B cell (primary cell): ENCODE data around the gene GTF2IRD1. TPM values are rescaled to one million over a fixed set of nuclear protein-coding genes. Genes with fewer than 3 reads are reported as not detected.

Source experiments
- ATAC-seq: fragments of 200-7000 bp; cut with Tn5 transposase; one replicate; pipeline ENCODE4 v1.10.0; 2021; ENCODE audit warnings: low read depth, mild to moderate bottlenecking, moderate number of reproducible peaks, moderate library complexity
- CTCF ChIA-PET: fragments of 350-600 bp; sonication (Branson Sonifier 250); formaldehyde crosslinking; loops from one replicate; lab custom pipeline; 2021; ENCODE audit warnings: antibody characterized with exemption, inconsistent platforms; lab: Charles Lee
- POLR2A ChIA-PET: fragments of 350-600 bp; sonication (Branson Sonifier 250); formaldehyde crosslinking; loops from one replicate; lab custom pipeline; 2021; ENCODE audit warnings: antibody characterized with exemption; lab: Charles Lee
- DNase-seq: peaks from one replicate; pipeline ENCODE4 v3.0.0; 2013
- H2AFZ ChIP-seq: 2 replicates; pipeline ENCODE4 v1.6.1; 2012; ENCODE audit warnings: mild to moderate bottlenecking, low read depth, low read length; ENCODE audit not compliant: insufficient read depth, poor library complexity, severe bottlenecking
- H3K27ac ChIP-seq, 2 donors: 1 replicate in 1 of 2; 2 replicates in 1 of 2; pipeline ENCODE4 v1.5.1; 2012 to 2013; ENCODE audit warnings: low read length in 2 of 2, mild to moderate bottlenecking in 2 of 2, moderate library complexity in 1 of 2
- H3K27me3 ChIP-seq, 4 experiments: fragments of 200-600 bp in 1 of 4; sonication (generic) in 1 of 4; replicated peaks in 1 of 4; 1 replicate in 2 of 4; 2 replicates in 2 of 4; pipeline versions ENCODE4 v1.6.1 to v1.7.0; 2013 to 2016; ENCODE audit warnings: low read length in 3 of 4, mild to moderate bottlenecking in 2 of 4, mixed read lengths in 1 of 4, moderate library complexity in 1 of 4; ENCODE audit not compliant: insufficient read depth in 4 of 4, control insufficient read depth in 3 of 4; ENCODE audit errors: control extremely low read depth in 1 of 4
- H3K36me3 ChIP-seq, 2 experiments: replicated peaks in 1 of 2; 1 replicate in 1 of 2; 2 replicates in 1 of 2; pipeline versions ENCODE4 v1.6.1 to v1.7.1; 2013; ENCODE audit warnings: low read length in 1 of 2; ENCODE audit not compliant: insufficient read depth in 2 of 2, control insufficient read depth in 1 of 2; ENCODE audit errors: control extremely low read depth in 1 of 2, extremely low read depth in 1 of 2
- H3K4me1 ChIP-seq, 2 donors: fragments of 200-600 bp in 1 of 2; sonication (generic) in 1 of 2; 1 replicate in 1 of 2; 2 replicates in 1 of 2; pipeline versions ENCODE4 v1.5.1 to v1.6.1; 2013 to 2017; ENCODE audit warnings: low read length in 2 of 2; ENCODE audit not compliant: control insufficient read depth in 2 of 2, insufficient read depth in 2 of 2
- H3K4me2 ChIP-seq: replicated peaks from 2 replicates; pipeline ENCODE3; 2012; ENCODE audit warnings: mild to moderate bottlenecking, low read depth, low read length; ENCODE audit not compliant: poor library complexity, severe bottlenecking
- H3K4me3 ChIP-seq, 5 experiments: fragments of 200-600 bp in 1 of 5; sonication (generic) in 1 of 5; 1 replicate in 3 of 5; 2 replicates in 2 of 5; pipeline versions ENCODE4 v1.5.1 to v1.7.0; 2011 to 2016; ENCODE audit warnings: low read length in 4 of 5, mild to moderate bottlenecking in 4 of 5, low read depth in 2 of 5, control low read depth in 1 of 5, moderate library complexity in 1 of 5; ENCODE audit not compliant: insufficient read depth in 1 of 5; ENCODE audit errors: control extremely low read depth in 1 of 5, extremely low read depth in 1 of 5
- H3K79me2 ChIP-seq: fragments of 200-600 bp; sonication (generic); one replicate; pipeline ENCODE4 v1.6.0; 2016; ENCODE audit warnings: low read length; ENCODE audit not compliant: control insufficient read depth, insufficient read depth
- H3K9ac ChIP-seq: fragments of 200-600 bp; sonication (generic); 2 replicates; pipeline ENCODE4 v1.6.1; 2017; ENCODE audit warnings: mild to moderate bottlenecking, low read length, moderate library complexity
- H3K9me3 ChIP-seq, 3 donors: one replicate each; pipeline versions ENCODE4 v1.6.1 to v1.7.1; 2013; ENCODE audit warnings: low read length in 2 of 3; ENCODE audit not compliant: control insufficient read depth in 2 of 3, insufficient read depth in 1 of 3; ENCODE audit errors: control extremely low read depth in 1 of 3
- H4K20me1 ChIP-seq: 2 replicates; pipeline ENCODE4 v1.6.0; 2012; ENCODE audit warnings: mild to moderate bottlenecking, low read length; ENCODE audit not compliant: insufficient read depth, control insufficient read depth, poor library complexity, severe bottlenecking
- H3K27ac Mint-ChIP-seq: one replicate; pipeline ENCODE4 v1.8.0; 2021; ENCODE audit warnings: mixed read lengths
- H3K27me3 Mint-ChIP-seq: one replicate; pipeline ENCODE4 v1.8.0; 2021; ENCODE audit warnings: mixed read lengths
- H3K4me1 Mint-ChIP-seq: one replicate; pipeline ENCODE4 v1.8.0; 2021; ENCODE audit warnings: mixed read lengths
- H3K4me3 Mint-ChIP-seq: one replicate; pipeline ENCODE4 v1.8.0; 2021; ENCODE audit warnings: mixed read lengths
- H3K9me3 Mint-ChIP-seq: one replicate; pipeline ENCODE4 v1.8.0; 2022; ENCODE audit warnings: mixed read lengths; ENCODE audit not compliant: insufficient read depth
- EZH2 ChIP-seq: IDR thresholded peaks from 2 replicates; pipeline ENCODE4 v1.6.1; 2012; ENCODE audit warnings: borderline replicate concordance, low read depth, mild to moderate bottlenecking, moderate library complexity, low read length; ENCODE audit not compliant: insufficient read depth, poor library complexity, severe bottlenecking
- WGBS: methylation state at CpG from one replicate; pipeline ENCODE4 v1.1.5; 2013; ENCODE audit warnings: missing lambda C conversion rate; ENCODE audit not compliant: insufficient coverage; 5-methylcytosine and 5-hydroxymethylcytosine counted together
- intact Hi-C: fragments of 100-400 bp; cut with micrococcal nuclease; formaldehyde crosslinking; loops from one replicate; pipeline ENCODE4 v1.10.0; 2022
- polyA plus RNA-seq: library from polyadenylated mRNA; depleted of rRNA; stranded (reverse); fragments of >200 nt; gene quantifications from 2 replicates; pipeline ENCODE4 v1.2.3, GENCODE V29; 2012
- total RNA-seq, 2 donors: library from RNA; stranded (reverse); fragments of 120-200 nt in 1 of 2; gene quantifications; 1 replicate in 1 of 2; 2 replicates in 1 of 2; pipeline versions ENCODE4 v1.2.3 to v1.2.4, GENCODE V29; 2013 to 2022
- TF ChIP-seq, protein P1 (sequence below): fragments of 200-600 bp; IDR thresholded peaks from one replicate; pipeline ENCODE4 v1.8.0; 2022; ENCODE audit warnings: antibody characterized with exemption, mild to moderate bottlenecking

Gene GTF2IRD1
- total and polyA plus RNA-seq, 2 donors (not counting 1 experiment from before 2014, with no cell fraction given), result 0.45 to 2.2 TPM

DNA sequence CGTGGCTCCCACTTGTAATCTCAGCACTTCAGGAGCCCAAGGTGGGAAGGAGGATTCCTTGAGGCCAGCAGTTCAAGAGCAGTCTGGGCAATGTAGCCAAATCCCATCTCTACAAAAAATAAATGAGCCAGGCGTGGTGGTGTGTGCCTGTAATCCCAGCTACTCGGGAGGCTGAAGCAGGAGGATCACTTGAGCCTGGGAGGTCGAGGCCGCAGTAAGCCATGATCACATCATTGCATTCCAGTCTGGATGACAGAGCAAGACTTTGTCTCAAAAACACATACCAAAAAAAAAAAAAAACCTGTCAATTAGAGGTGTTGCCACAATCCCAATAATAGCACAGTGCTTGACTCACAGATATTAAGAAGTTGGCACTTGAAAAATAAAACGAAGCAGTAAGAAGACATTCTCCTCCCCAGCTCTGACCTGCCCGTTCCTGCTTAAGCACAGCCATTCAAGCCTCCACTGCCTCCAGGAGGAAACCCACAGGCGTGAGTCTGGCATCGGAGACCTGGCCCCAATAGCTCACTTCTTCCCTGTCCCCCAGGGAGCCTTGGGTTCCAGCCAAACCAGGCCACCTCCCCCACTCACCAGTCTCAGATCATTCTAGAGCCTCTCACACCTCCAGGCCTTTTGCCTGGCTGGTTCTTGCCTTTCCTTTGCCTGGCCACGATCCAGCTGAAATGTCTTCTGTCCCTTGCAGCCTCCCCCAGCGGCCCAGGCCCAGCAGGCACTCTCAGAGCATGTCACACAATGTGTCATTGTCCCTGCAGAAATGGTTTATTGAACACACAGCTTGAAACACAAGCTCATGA is 158.5 kb downstream of the GTF2IRD1 start:
- H3K27me3 Mint-ChIP-seq, result no peaks in the 10 kb centered on the region
- ChIA-PET POLR2A (interaction anchor here (0.7 kb wide), 1 partner anchor 767 kb away, joined by 3 read pairs; no protein-coding TSS in a partner anchor), CTCF (no interaction called here)
- H3K4me1 Mint-ChIP-seq, result peaks cover 24% of the 10 kb centered on the region
- H3K36me3 ChIP-seq, result no peaks in the 10 kb centered on the region
- H3K4me1 ChIP-seq, result peaks cover 14 to 18% of the 10 kb centered on the region in 2 donors
- no peak overlapping the region for H3K4me3 ChIP-seq
- no peak overlapping the region for H3K9ac ChIP-seq
- H2AFZ ChIP-seq, result peak overlapping the region; percentile 10
- H3K9me3 ChIP-seq, result no peaks in the 10 kb centered on the region
- no peak for ATAC-seq
- no peaks in the 10 kb centered on the region for H3K9me3 Mint-ChIP-seq
- H3K27ac Mint-ChIP-seq, result no peak overlapping the region
- TF ChIP-seq EZH2, result no peak
- TF ChIP-seq, protein P1, sequence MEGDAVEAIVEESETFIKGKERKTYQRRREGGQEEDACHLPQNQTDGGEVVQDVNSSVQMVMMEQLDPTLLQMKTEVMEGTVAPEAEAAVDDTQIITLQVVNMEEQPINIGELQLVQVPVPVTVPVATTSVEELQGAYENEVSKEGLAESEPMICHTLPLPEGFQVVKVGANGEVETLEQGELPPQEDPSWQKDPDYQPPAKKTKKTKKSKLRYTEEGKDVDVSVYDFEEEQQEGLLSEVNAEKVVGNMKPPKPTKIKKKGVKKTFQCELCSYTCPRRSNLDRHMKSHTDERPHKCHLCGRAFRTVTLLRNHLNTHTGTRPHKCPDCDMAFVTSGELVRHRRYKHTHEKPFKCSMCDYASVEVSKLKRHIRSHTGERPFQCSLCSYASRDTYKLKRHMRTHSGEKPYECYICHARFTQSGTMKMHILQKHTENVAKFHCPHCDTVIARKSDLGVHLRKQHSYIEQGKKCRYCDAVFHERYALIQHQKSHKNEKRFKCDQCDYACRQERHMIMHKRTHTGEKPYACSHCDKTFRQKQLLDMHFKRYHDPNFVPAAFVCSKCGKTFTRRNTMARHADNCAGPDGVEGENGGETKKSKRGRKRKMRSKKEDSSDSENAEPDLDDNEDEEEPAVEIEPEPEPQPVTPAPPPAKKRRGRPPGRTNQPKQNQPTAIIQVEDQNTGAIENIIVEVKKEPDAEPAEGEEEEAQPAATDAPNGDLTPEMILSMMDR, result no peak
- no peaks in the 10 kb centered on the region for H4K20me1 ChIP-seq
- H3K27ac ChIP-seq, result no peak overlapping the region
- intact Hi-C loops, result no loop called here
- no peaks in the 10 kb centered on the region for H3K79me2 ChIP-seq
- H3K4me2 ChIP-seq, result no peak overlapping the region
- no peak overlapping the region for H3K4me3 Mint-ChIP-seq
- H3K27me3 ChIP-seq, result no peaks in the 10 kb centered on the region
- DNase-seq, result no peak
- 56% methylated on average over 10 of the region's 11 CpGs for WGBS
